DND-41 (cell line): Measurements from ENCODE around the gene CREBL2.
"Not testable (repeated sequence)": the region's sequence is repeated elsewhere in the genome, so short reads cannot be mapped to it uniquely, and the experiment has no call there.

Source experiments
- ATAC-seq: fragments of 200-7000 bp; cut with Tn5 transposase; 3 replicates; pipeline ENCODE4 v1.9.1; 2021; ENCODE audit warnings: low read depth; ENCODE audit not compliant: insufficient read depth
- DNase-seq: peaks from one replicate; pipeline ENCODE4 v3.0.0-alpha.2; 2020
- H2AFZ ChIP-seq: 2 replicates; pipeline ENCODE4 v1.6.0; 2012; ENCODE audit warnings: low read depth, low read length
- H3K27ac ChIP-seq: 2 replicates; pipeline ENCODE4 v1.5.1; 2012; ENCODE audit warnings: low read length, inconsistent platforms
- H3K27me3 ChIP-seq: fragments of 200-600 bp; sonication (generic); 2 replicates; pipeline ENCODE4 v1.6.0; 2012; ENCODE audit warnings: low read length, mild to moderate bottlenecking, inconsistent platforms; ENCODE audit not compliant: insufficient read depth, poor library complexity
- H3K36me3 ChIP-seq: 2 replicates; pipeline ENCODE4 v1.5.1; 2012; ENCODE audit warnings: low read length, inconsistent platforms; ENCODE audit not compliant: insufficient read depth
- H3K4me1 ChIP-seq: 2 replicates; pipeline ENCODE4 v1.5.1; 2012; ENCODE audit warnings: mild to moderate bottlenecking, low read length; ENCODE audit not compliant: insufficient read depth
- H3K4me2 ChIP-seq: 2 replicates; pipeline ENCODE4 v1.6.0; 2012; ENCODE audit warnings: mild to moderate bottlenecking, moderate library complexity, low read length, inconsistent platforms; ENCODE audit not compliant: insufficient read depth
- H3K4me3 ChIP-seq, 2 experiments: fragments of 200-600 bp in 1 of 2; shearing (Covaris generic) in 1 of 2; 2 replicates each; pipeline ENCODE4 v1.5.1; 2012 to 2016; ENCODE audit warnings: inconsistent platforms in 2 of 2, low read length in 2 of 2, mild to moderate bottlenecking in 2 of 2, low read depth in 1 of 2, moderate library complexity in 1 of 2
- H3K79me2 ChIP-seq: 2 replicates; pipeline ENCODE4 v1.6.0; 2012; ENCODE audit warnings: low read length, inconsistent platforms; ENCODE audit not compliant: insufficient read depth
- H3K9ac ChIP-seq: 2 replicates; pipeline ENCODE4 v1.6.0; 2012; ENCODE audit warnings: low read depth, mild to moderate bottlenecking, inconsistent platforms, low read length, moderate library complexity
- H3K9me3 ChIP-seq: 2 replicates; pipeline ENCODE4 v1.5.1; 2012; ENCODE audit warnings: low read length, moderate library complexity, mild to moderate bottlenecking, inconsistent platforms; ENCODE audit not compliant: insufficient read depth, severe bottlenecking
- H4K20me1 ChIP-seq: 2 replicates; pipeline ENCODE4 v1.6.0; 2012; ENCODE audit warnings: low read length; ENCODE audit not compliant: insufficient read depth
- EZH2 ChIP-seq: IDR thresholded peaks from 3 replicates; pipeline ENCODE4 v1.6.1; 2012; ENCODE audit warnings: borderline replicate concordance, low read depth, mild to moderate bottlenecking, moderate library complexity, low read length, inconsistent platforms; ENCODE audit not compliant: severe bottlenecking
- TF ChIP-seq, protein P1 (sequence below): IDR thresholded peaks from 2 replicates; pipeline ENCODE4 v1.5.1; 2012; ENCODE audit warnings: borderline replicate concordance, low read length, moderate library complexity, mild to moderate bottlenecking; ENCODE audit not compliant: poor library complexity, severe bottlenecking; ENCODE audit errors: extremely low read depth

CREBL2 gene

DNA sequence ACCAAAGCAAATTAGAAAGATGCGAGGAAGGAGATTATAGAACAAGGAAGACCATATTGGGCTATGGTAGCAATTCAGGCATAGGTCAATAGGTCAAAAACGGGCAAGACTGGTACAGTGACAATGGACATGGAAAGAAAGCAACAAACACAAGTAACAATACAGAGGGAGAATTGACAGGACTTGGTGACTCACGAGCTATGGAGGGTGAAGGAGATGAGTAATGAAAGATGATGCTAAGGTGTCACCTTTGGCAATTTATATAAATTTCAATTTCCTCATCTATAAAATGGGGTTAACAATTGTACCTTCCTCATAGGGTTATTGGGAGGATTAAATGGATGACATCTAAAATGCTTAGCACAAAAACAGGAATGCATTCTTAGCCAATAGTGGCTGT, 33.9 kb upstream of the CREBL2 start:
- no peak overlapping the region for H3K9ac ChIP-seq
- no peaks in the 10 kb centered on the region for H3K36me3 ChIP-seq
- no peaks in the 10 kb centered on the region for H4K20me1 ChIP-seq
- H3K4me2 ChIP-seq: no peak overlapping the region
- no peaks in the 10 kb centered on the region for H3K9me3 ChIP-seq
- H2AFZ ChIP-seq: no peak overlapping the region
- TF ChIP-seq, protein P1, sequence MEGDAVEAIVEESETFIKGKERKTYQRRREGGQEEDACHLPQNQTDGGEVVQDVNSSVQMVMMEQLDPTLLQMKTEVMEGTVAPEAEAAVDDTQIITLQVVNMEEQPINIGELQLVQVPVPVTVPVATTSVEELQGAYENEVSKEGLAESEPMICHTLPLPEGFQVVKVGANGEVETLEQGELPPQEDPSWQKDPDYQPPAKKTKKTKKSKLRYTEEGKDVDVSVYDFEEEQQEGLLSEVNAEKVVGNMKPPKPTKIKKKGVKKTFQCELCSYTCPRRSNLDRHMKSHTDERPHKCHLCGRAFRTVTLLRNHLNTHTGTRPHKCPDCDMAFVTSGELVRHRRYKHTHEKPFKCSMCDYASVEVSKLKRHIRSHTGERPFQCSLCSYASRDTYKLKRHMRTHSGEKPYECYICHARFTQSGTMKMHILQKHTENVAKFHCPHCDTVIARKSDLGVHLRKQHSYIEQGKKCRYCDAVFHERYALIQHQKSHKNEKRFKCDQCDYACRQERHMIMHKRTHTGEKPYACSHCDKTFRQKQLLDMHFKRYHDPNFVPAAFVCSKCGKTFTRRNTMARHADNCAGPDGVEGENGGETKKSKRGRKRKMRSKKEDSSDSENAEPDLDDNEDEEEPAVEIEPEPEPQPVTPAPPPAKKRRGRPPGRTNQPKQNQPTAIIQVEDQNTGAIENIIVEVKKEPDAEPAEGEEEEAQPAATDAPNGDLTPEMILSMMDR: no peak
- no peak for TF ChIP-seq EZH2
- ATAC-seq (no peak), DNase-seq (no peak)
- H3K4me1 ChIP-seq: no peaks in the 10 kb centered on the region
- peaks cover 6% of the 10 kb centered on the region for H3K27me3 ChIP-seq
- no peak overlapping the region for H3K4me3 ChIP-seq
- no peaks in the 10 kb centered on the region for H3K79me2 ChIP-seq
- no peak overlapping the region for H3K27ac ChIP-seq

- not testable (repeated sequence) for H3K9me3 ChIP-seq
Measured at GRCh38 chr12:12580716-12581115, 31.0 kb upstream of the CREBL2 start.

GRCh38 chr12:12582193-12582881, 29.3 kb upstream of the CREBL2 start:
- Histone ChIP-seq H3K36me3 (no peaks in the 10 kb centered on the region), H3K27me3 (peaks cover 19% of the 10 kb centered on the region), H3K9me3 (no peaks in the 10 kb centered on the region), H3K27ac (no peak overlapping the region), H4K20me1 (no peaks in the 10 kb centered on the region), H3K4me3 (no peak overlapping the region), H3K4me1 (no peaks in the 10 kb centered on the region), H3K79me2 (no peaks in the 10 kb centered on the region), H3K4me2 (no peak overlapping the region), H3K9ac (no peak overlapping the region), H2AFZ (no peak overlapping the region)
- DNase-seq (no peak), ATAC-seq (no peak)
- TF ChIP-seq, protein P1: no peak
- no peak for TF ChIP-seq EZH2

More at GRCh38 chr12:12580716-12581115, 31.0 kb upstream of the CREBL2 start:
- not testable (repeated sequence) for H2AFZ ChIP-seq, H3K36me3 ChIP-seq, H3K27ac ChIP-seq, H3K9ac ChIP-seq, H3K79me2 ChIP-seq, H3K4me1 ChIP-seq, H3K4me2 ChIP-seq, H4K20me1 ChIP-seq, ATAC-seq, H3K4me3 ChIP-seq, DNase-seq
- peaks cover 13% of the 10 kb centered on the region for H3K27me3 ChIP-seq

DNA sequence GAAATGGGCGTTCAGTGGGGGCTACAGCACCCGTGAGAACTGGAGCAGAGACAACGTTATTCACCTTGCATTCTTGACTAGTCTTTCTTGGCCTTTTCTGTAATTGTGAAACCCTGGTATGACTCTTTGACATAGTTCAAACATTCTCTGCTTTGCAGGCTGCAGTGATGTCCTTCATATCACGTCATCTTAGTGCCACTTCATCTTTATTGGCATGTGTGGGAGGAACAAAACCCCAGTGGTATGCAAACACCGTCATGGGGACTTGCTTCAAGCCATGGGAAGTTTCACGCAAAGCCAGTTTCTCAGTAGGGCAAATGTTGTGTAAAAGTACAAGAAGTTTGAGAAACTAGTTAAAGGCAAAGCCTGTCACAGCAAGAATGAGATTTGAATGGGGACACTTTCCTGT, 28.8 kb upstream of the CREBL2 start:
- H3K9ac ChIP-seq: no peak overlapping the region
- H3K4me1 ChIP-seq: no peaks in the 10 kb centered on the region
- no peaks in the 10 kb centered on the region for H4K20me1 ChIP-seq
- H3K9me3 ChIP-seq: no peaks in the 10 kb centered on the region
- H3K79me2 ChIP-seq: no peaks in the 10 kb centered on the region
- H3K4me2 ChIP-seq: no peak overlapping the region
- ATAC-seq (no peak), DNase-seq (no peak)
- H3K27me3 ChIP-seq: peaks cover 18% of the 10 kb centered on the region
- no peak for TF ChIP-seq EZH2
- TF ChIP-seq, protein P1: no peak
- H3K27ac ChIP-seq: no peak overlapping the region
- no peak overlapping the region for H3K4me3 ChIP-seq
- H2AFZ ChIP-seq: no peak overlapping the region
- H3K36me3 ChIP-seq: no peaks in the 10 kb centered on the region
